ENCODE measurements around the gene AAMP. TPM values are rescaled to one million over a fixed set of nuclear protein-coding genes. Genes with fewer than 3 reads are reported as not detected.

Gene AAMP
- total and polyA plus RNA-seq, 4 donors, result 82.1 to 128 (median 113) TPM

GRCh38 chr2:218218268-218219185 is 51.4 kb downstream of the AAMP start:
- no peaks in the 10 kb centered on the region for H3K27me3 ChIP-seq (ENCODE audit: control insufficient read depth, insufficient read depth, low read length)
- peak overlapping the region; percentile 92 for H3K4me3 ChIP-seq (ENCODE audit: low read depth, low read length)
- H3K27ac ChIP-seq (ENCODE audit: low read depth, low read length), result peak overlapping the region; percentile 88
- H3K4me1 ChIP-seq (ENCODE audit: control insufficient read depth, insufficient read depth, low read length), result peaks cover 19% of the 10 kb centered on the region
- H3K36me3 ChIP-seq (ENCODE audit: control insufficient read depth, insufficient read depth, low read length), result peaks cover 3% of the 10 kb centered on the region
- WGBS (ENCODE audit: insufficient coverage), result 0% methylated on average over 1 of the region's 4 CpGs
- peak in 1 of 6 donors; percentile 70 for DNase-seq (ENCODE audit: low read depth in 4 of 6, low spot score in 6 of 6)
- H3K9me3 ChIP-seq (ENCODE audit: control insufficient read depth, insufficient read depth, low read length), result no peaks in the 10 kb centered on the region

- no peaks in the 10 kb centered on the region for H3K9me3 ChIP-seq (ENCODE audit: control insufficient read depth, insufficient read depth, low read length)
- no peaks in the 10 kb centered on the region for H3K27me3 ChIP-seq (ENCODE audit: control insufficient read depth, insufficient read depth, low read length)
- H3K4me1 ChIP-seq (ENCODE audit: control insufficient read depth, insufficient read depth, low read length), result peaks cover 19% of the 10 kb centered on the region
- H3K4me3 ChIP-seq (ENCODE audit: low read depth, low read length), result peak overlapping the region; percentile 92
- H3K27ac ChIP-seq (ENCODE audit: low read depth, low read length), result peak overlapping the region; percentile 88
- WGBS (ENCODE audit: insufficient coverage), result under 1% methylated on average over 39 of the region's 47 CpGs
- H3K36me3 ChIP-seq (ENCODE audit: control insufficient read depth, insufficient read depth, low read length), result peaks cover 3% of the 10 kb centered on the region
- peak in 2 of 6 donors; percentile 57 to 67 for DNase-seq (ENCODE audit: low read depth in 4 of 6, low spot score in 6 of 6)
These were observed 52.3 kb downstream of the AAMP start for GRCh38 chr2:218217360-218218267.

DNA sequence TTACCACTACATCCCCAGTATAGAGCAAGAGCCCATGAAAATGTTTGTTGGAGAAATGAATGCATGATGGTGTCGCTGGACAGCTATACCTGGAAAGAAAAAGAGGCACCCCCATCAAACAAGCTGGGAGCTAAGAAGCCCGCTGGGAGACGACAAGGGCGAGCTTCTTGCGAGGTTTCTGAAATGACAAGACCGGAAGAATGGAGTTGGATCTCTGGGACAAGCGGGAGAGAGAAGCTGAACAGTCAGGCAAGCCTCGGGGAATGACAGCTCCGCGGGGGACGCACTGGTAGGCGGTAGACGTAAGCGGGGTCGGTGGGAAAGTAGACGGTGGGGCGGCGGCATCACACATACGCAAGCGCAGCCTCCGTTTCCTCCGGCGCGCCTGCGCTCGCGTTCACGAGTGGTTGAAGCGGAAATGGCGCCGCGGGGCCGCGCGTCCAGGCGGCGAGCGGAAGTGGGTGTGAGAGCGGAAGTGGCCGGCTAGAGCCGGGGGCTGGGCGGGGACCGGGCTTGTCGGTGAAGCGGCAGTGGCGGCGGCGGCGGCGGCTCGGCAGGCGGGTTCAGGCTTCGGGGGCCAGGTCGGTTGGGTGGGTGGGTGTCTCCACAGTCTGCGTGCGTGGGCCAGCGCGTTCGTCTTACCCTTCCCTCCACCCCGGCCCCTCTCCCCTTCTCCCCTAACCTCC is 53.1 kb downstream of the AAMP start, which contains the start of gene ARPC2:
TSS of gene ARPC2 (plus strand) at position 516 of the 686 bp plus-strand sequence. CDS start 282 bp downstream, outside the sequence.
- H3K36me3 ChIP-seq (ENCODE audit: control insufficient read depth, insufficient read depth, low read length), result peaks cover 3% of the 10 kb centered on the region
- WGBS (ENCODE audit: insufficient coverage), result 0% methylated on average over 45 of the region's 60 CpGs
- no peaks in the 10 kb centered on the region for H3K9me3 ChIP-seq (ENCODE audit: control insufficient read depth, insufficient read depth, low read length)
- peak within 1 kb of the TSS; percentile 93 for H3K27ac ChIP-seq (ENCODE audit: low read depth, low read length)
- H3K27me3 ChIP-seq (ENCODE audit: control insufficient read depth, insufficient read depth, low read length), result no peaks in the 10 kb centered on the region
- H3K4me1 ChIP-seq (ENCODE audit: control insufficient read depth, insufficient read depth, low read length), result peaks cover 19% of the 10 kb centered on the region
- DNase-seq (ENCODE audit: low read depth in 4 of 6, low spot score in 6 of 6), result peak; percentile 90 to 99 (median 94)
- peak within 1 kb of the TSS; percentile 92 for H3K4me3 ChIP-seq (ENCODE audit: low read depth, low read length)

DNA sequence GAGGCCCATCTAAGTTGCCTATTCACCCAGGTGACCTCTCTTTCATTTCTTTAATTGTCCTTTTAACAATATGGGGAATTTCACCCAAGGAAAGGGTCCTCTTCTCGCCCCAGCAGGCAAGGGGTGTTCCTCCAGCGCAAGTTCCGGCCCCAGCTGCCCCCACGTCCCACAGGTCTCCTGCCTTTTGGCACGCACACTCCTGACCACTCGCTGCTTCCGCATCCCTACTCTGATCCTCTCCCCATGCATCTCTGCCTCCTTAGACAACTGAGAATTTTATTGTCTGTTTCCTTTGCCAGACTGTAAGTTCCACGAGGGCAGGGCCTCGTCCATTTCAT is 53.6 kb downstream of the AAMP start:
- H3K9me3 ChIP-seq (ENCODE audit: control insufficient read depth, insufficient read depth, low read length), result no peaks in the 10 kb centered on the region
- peak overlapping the region; percentile 92 for H3K4me3 ChIP-seq (ENCODE audit: low read depth, low read length)
- no peaks in the 10 kb centered on the region for H3K27me3 ChIP-seq (ENCODE audit: control insufficient read depth, insufficient read depth, low read length)
- 70% methylated on average over 4 of the region's 9 CpGs for WGBS (ENCODE audit: insufficient coverage)
- H3K27ac ChIP-seq (ENCODE audit: low read depth, low read length), result peak overlapping the region; percentile 93
- H3K4me1 ChIP-seq (ENCODE audit: control insufficient read depth, insufficient read depth, low read length), result peaks cover 18% of the 10 kb centered on the region
- DNase-seq (ENCODE audit: low read depth in 4 of 6, low spot score in 6 of 6), result no peak
- peaks cover 3% of the 10 kb centered on the region for H3K36me3 ChIP-seq (ENCODE audit: control insufficient read depth, insufficient read depth, low read length)

Other genes with a start within 250 kb of the AAMP start
- gene RUFY4, start 200.9 kb downstream of the AAMP start, total RNA-seq, result under 1 TPM; 0.06 to 0.10 TPM
- under 1 TPM; 0.32 to 0.67 TPM for gene RUFY4, start 200.9 kb downstream of the AAMP start, polyA plus RNA-seq (ENCODE audit: insufficient read length in 2 of 2)
- gene CXCR2, start 144.1 kb downstream of the AAMP start, total RNA-seq, result 1 to 10 TPM in 1 of 2 donors, under 1 TPM in 1; 0.06 to 3.3 TPM
- gene CXCR2, start 144.1 kb downstream of the AAMP start, polyA plus RNA-seq (ENCODE audit: insufficient read length in 2 of 2), result under 1 TPM; 0.16 to 0.26 TPM
- gene CXCR1, start 103.2 kb downstream of the AAMP start, total RNA-seq, result under 1 TPM in 1 of 2 donors, not detected in 1; 0.89 TPM
- not detected for gene CXCR1, start 103.2 kb downstream of the AAMP start, polyA plus RNA-seq (ENCODE audit: insufficient read length in 2 of 2)
- 100 to 1,000 TPM; 163 to 192 TPM for gene ARPC2, start 52.9 kb downstream of the AAMP start, total RNA-seq
- 100 to 1,000 TPM; 237 to 248 TPM for gene ARPC2, start 52.9 kb downstream of the AAMP start, polyA plus RNA-seq (ENCODE audit: insufficient read length in 2 of 2)
- under 1 TPM; 0.30 to 0.44 TPM for gene GPBAR1, start 9.1 kb downstream of the AAMP start, total RNA-seq
- gene GPBAR1, start 9.1 kb downstream of the AAMP start, polyA plus RNA-seq (ENCODE audit: insufficient read length in 2 of 2), result under 1 TPM; 0.36 to 0.74 TPM
- 10 to 100 TPM; 45.7 to 72.7 TPM for gene PNKD, start 382 bp upstream of the AAMP start, total RNA-seq
- 100 to 1,000 TPM in 1 of 2 donors, 10 to 100 TPM in 1; 96.0 to 101 TPM for gene PNKD, start 382 bp upstream of the AAMP start, polyA plus RNA-seq (ENCODE audit: insufficient read length in 2 of 2)
- 10 to 100 TPM; 49.9 to 93.4 TPM for gene TMBIM1, start 22.4 kb upstream of the AAMP start, total RNA-seq
- 10 to 100 TPM; 21.6 to 34.2 TPM for gene TMBIM1, start 22.4 kb upstream of the AAMP start, polyA plus RNA-seq (ENCODE audit: insufficient read length in 2 of 2)
- gene CATIP, start 86.7 kb upstream of the AAMP start, total RNA-seq, result 1 to 10 TPM; 1.2 to 6.6 TPM
- gene CATIP, start 86.7 kb upstream of the AAMP start, polyA plus RNA-seq (ENCODE audit: insufficient read length in 2 of 2), result 1 to 10 TPM; 3.4 to 4.4 TPM
- 1 to 10 TPM; 1.9 to 5.0 TPM for gene SLC11A1, start 112.1 kb upstream of the AAMP start, total RNA-seq
- gene SLC11A1, start 112.1 kb upstream of the AAMP start, polyA plus RNA-seq (ENCODE audit: insufficient read length in 2 of 2), result 1 to 10 TPM; 1.5 to 4.0 TPM
- gene CTDSP1, start 129.7 kb upstream of the AAMP start, total RNA-seq, result 100 to 1,000 TPM in 1 of 2 donors, 10 to 100 TPM in 1; 31.6 to 104 TPM
- gene CTDSP1, start 129.7 kb upstream of the AAMP start, polyA plus RNA-seq (ENCODE audit: insufficient read length in 2 of 2), result 10 to 100 TPM; 69.6 to 78.4 TPM
- under 1 TPM in 1 of 2 donors, not detected in 1; 0.11 TPM for gene VIL1, start 149.0 kb upstream of the AAMP start, total RNA-seq
- gene VIL1, start 149.0 kb upstream of the AAMP start, polyA plus RNA-seq (ENCODE audit: insufficient read length in 2 of 2), result 1 to 10 TPM in 1 of 2 donors, under 1 TPM in 1; 0.48 to 1.3 TPM